GM18511 (cell line): ENCODE measurements around the gene TUBGCP6.
A peak's percentile ranks its signal among the peaks of the same experiment; 100 is the strongest.

ENCODE experiments used
- ATAC-seq: cut with Tn5 transposase; IDR thresholded peaks from one replicate; pipeline ENCODE4 v1.9.1; 2021; ENCODE audit warnings: mild to moderate bottlenecking, moderate library complexity; ENCODE audit not compliant: unreplicated experiment

Gene TUBGCP6

GRCh38 chr22:50199251-50199721 lies 45.5 kb downstream of the TUBGCP6 start:
- ATAC-seq = no peak

GRCh38 chr22:50198624-50199017 lies 46.2 kb downstream of the TUBGCP6 start:
- no peak for ATAC-seq

GRCh38 chr22:50197856-50198623 lies 46.8 kb downstream of the TUBGCP6 start:
- no peak for ATAC-seq

- no peak for ATAC-seq
These were observed 47.6 kb downstream of the TUBGCP6 start for GRCh38 chr22:50197000-50197800.

GRCh38 chr22:50196256-50196655 lies 48.6 kb downstream of the TUBGCP6 start:
- no peak for ATAC-seq

GRCh38 chr22:50194037-50194805 lies 50.6 kb downstream of the TUBGCP6 start:
- no peak for ATAC-seq

GRCh38 chr22:50193621-50194020 lies 51.2 kb downstream of the TUBGCP6 start:
- ATAC-seq = no peak

GRCh38 chr22:50192436-50193204 lies 52.2 kb downstream of the TUBGCP6 start:
- no peak for ATAC-seq

- peak; percentile 37 for ATAC-seq
These were observed 53.7 kb downstream of the TUBGCP6 start for GRCh38 chr22:50190941-50191741.

GRCh38 chr22:50190182-50190940 lies 54.5 kb downstream of the TUBGCP6 start:
- ATAC-seq = peak; percentile 43

- ATAC-seq = peak; percentile 4
These were observed 55.0 kb downstream of the TUBGCP6 start for GRCh38 chr22:50189849-50190181.

- ATAC-seq = no peak
These were observed 55.5 kb downstream of the TUBGCP6 start for GRCh38 chr22:50189184-50189848.

GRCh38 chr22:50188356-50188755 lies 56.5 kb downstream of the TUBGCP6 start:
- ATAC-seq = no peak

- no peak for ATAC-seq
These were observed 57.9 kb downstream of the TUBGCP6 start for GRCh38 chr22:50186761-50187523.

GRCh38 chr22:50186181-50186714 lies 58.6 kb downstream of the TUBGCP6 start:
- ATAC-seq = no peak

GRCh38 chr22:50185375-50186087 lies 59.3 kb downstream of the TUBGCP6 start, which contains the start of gene TRABD:
TSS of gene TRABD (plus strand) at chr22:50185913. CDS start at chr22:50193061, 7,148 bp downstream.
- ATAC-seq = peak; percentile 52

- ATAC-seq = no peak
These were observed 59.9 kb downstream of the TUBGCP6 start for GRCh38 chr22:50184902-50185374.
